Measurements from ENCODE around the gene TNFAIP1.

Gene TNFAIP1

DNA sequence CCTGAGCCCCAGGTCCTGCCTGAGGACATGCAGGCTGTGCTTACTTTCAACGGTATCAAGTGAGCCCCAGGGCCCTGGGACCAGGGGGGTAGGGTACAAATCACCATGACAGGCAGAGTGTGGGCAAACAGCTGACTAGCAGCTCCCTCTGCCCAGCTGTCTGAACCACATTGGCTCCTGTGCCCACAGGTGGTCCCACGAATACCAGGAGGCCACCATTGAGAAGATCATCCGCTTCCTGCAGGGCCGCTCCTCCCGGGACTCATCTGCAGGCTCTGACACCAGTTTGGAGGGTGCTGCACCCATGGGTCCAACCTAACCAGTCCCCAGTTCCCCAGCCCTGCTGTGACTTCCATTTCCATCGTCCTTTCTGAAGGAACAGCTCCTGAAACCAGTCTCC lies 60.4 kb downstream of the TNFAIP1 start:
- Histone ChIP-seq H3K27me3 (ENCODE audit: insufficient read depth, low read length) (peaks cover 10% of the 10 kb centered on the region), H3K9me3 (ENCODE audit: insufficient read depth, low read depth, low read length) (no peaks in the 10 kb centered on the region), H3K4me3 (ENCODE audit: low read length) (no peak overlapping the region), H3K36me3 (ENCODE audit: insufficient read depth, low read depth, low read length) (peaks cover 10% of the 10 kb centered on the region; the same call in 1 of the 2 replicates), H3K9ac (ENCODE audit: low read depth, low read length) (no peak overlapping the region), H3K27ac (ENCODE audit: low read length) (no peak overlapping the region), H3K4me1 (ENCODE audit: insufficient read depth, low read length) (no peaks in the 10 kb centered on the region)
